Endothelial cell of umbilical vein (primary cell): ENCODE results near the gene DCUN1D1. TPM values are rescaled to one million over a fixed set of nuclear protein-coding genes. Genes with fewer than 3 reads are reported as not detected.

Experiments
- Bru-seq: library from RNA; stranded (reverse); fragments of 400-500 nt; gene quantifications from one replicate; lab custom pipeline; 2021; lab: Mats Ljungman, UMichigan
- BruChase-seq, 2 experiments: library from RNA; stranded (reverse); fragments of 400-500 nt; gene quantifications; one replicate each; lab custom pipeline; 2021; lab: Mats Ljungman, UMichigan
- BruUV-seq: library from RNA; stranded (reverse); fragments of 400-500 nt; replicated peaks from 2 replicates; lab custom pipeline; 2021; lab: Mats Ljungman, UMichigan
- CTCF ChIA-PET: fragments of 300-600, 350-600 bp; sonication (Branson Sonifier 250); formaldehyde crosslinking; loops from one replicate; lab custom pipeline; 2021; ENCODE audit warnings: antibody characterized with exemption, inconsistent platforms; lab: Charles Lee
- POLR2A ChIA-PET: fragments of 300-600, 350-600 bp; sonication (Branson Sonifier 250); formaldehyde crosslinking; loops from one replicate; lab custom pipeline; 2021; ENCODE audit warnings: antibody characterized with exemption, inconsistent platforms; lab: Charles Lee
- DNase-seq: peaks from one replicate; pipeline ENCODE4 v3.0.0-alpha.2; 2011; ENCODE audit warnings: low read depth, low spot score
- FAIRE-seq: peaks from 2 replicates; lab custom pipeline; 2011; peaks lifted over from hg19 to GRCh38; lab: Jason Lieb, UNC
- H2AFZ ChIP-seq: 2 replicates; pipeline ENCODE4 v1.6.0; 2012; ENCODE audit warnings: low read depth, low read length, control low read depth, inconsistent platforms
- H3K27ac ChIP-seq: 2 replicates; pipeline ENCODE4 v1.5.1; 2011; ENCODE audit warnings: low read depth, mild to moderate bottlenecking, control low read depth, low read length, moderate library complexity; ENCODE audit not compliant: insufficient read depth
- H3K27me3 ChIP-seq, 2 experiments: 2 replicates each; pipeline versions ENCODE4 v1.6.0 to v1.6.1; 2011; ENCODE audit warnings: low read length in 2 of 2, mixed read lengths in 1 of 2; ENCODE audit not compliant: control insufficient read depth in 2 of 2, insufficient read depth in 2 of 2
- H3K36me3 ChIP-seq, 2 experiments: 2 replicates in 1 of 2; 3 replicates in 1 of 2; pipeline ENCODE4 v1.5.1; 2011; ENCODE audit warnings: low read length in 2 of 2, mild to moderate bottlenecking in 1 of 2, moderate library complexity in 1 of 2; ENCODE audit not compliant: control insufficient read depth in 2 of 2, insufficient read depth in 2 of 2; ENCODE audit errors: extremely low read depth in 1 of 2
- H3K4me1 ChIP-seq: 3 replicates; pipeline ENCODE4 v1.5.1; 2011; ENCODE audit warnings: mild to moderate bottlenecking, low read length; ENCODE audit not compliant: control insufficient read depth, insufficient read depth; ENCODE audit errors: extremely low read depth
- H3K4me2 ChIP-seq: 2 replicates; pipeline ENCODE4 v1.6.1; 2011; ENCODE audit warnings: low read length, control low read depth, mixed read lengths; ENCODE audit not compliant: insufficient read depth
- H3K4me3 ChIP-seq, 3 experiments: fragments of 200-600 bp in 1 of 3; sonication (generic), shearing (Covaris generic) in 1 of 3; replicated peaks in 1 of 3; 2 replicates each; pipeline ENCODE4 v1.5.1; 2011 to 2016; ENCODE audit warnings: control low read depth in 3 of 3, low read length in 3 of 3, mild to moderate bottlenecking in 2 of 3, inconsistent platforms in 1 of 3, low read depth in 1 of 3, moderate library complexity in 1 of 3; ENCODE audit not compliant: insufficient read depth in 1 of 3
- H3K79me2 ChIP-seq: 2 replicates; pipeline ENCODE4 v1.6.0; 2012; ENCODE audit warnings: low read length, inconsistent platforms; ENCODE audit not compliant: control insufficient read depth, insufficient read depth
- H3K9ac ChIP-seq: replicated peaks from 2 replicates; pipeline ENCODE3; 2011; ENCODE audit warnings: low read length, control low read depth; ENCODE audit not compliant: insufficient read depth; ENCODE audit errors: extremely low read depth
- H3K9me1 ChIP-seq: replicated peaks from 3 replicates; pipeline ENCODE4 v1.6.0; 2011; ENCODE audit warnings: mild to moderate bottlenecking, low read length; ENCODE audit not compliant: control insufficient read depth, insufficient read depth; ENCODE audit errors: extremely low read depth
- H3K9me3 ChIP-seq: replicated peaks from 2 replicates; pipeline ENCODE4 v1.5.1; 2012; ENCODE audit warnings: low read length, inconsistent platforms; ENCODE audit not compliant: control insufficient read depth, insufficient read depth
- H4K20me1 ChIP-seq: replicated peaks from 2 replicates; pipeline ENCODE3; 2011; ENCODE audit warnings: mild to moderate bottlenecking, low read length; ENCODE audit not compliant: control insufficient read depth, insufficient read depth; ENCODE audit errors: extremely low read depth
- EZH2 ChIP-seq: IDR thresholded peaks from 2 replicates; pipeline ENCODE4 v1.6.1; 2012; ENCODE audit warnings: borderline replicate concordance, low read depth, mild to moderate bottlenecking, moderate library complexity, low read length, inconsistent platforms; ENCODE audit not compliant: severe bottlenecking
- FOS ChIP-seq: IDR thresholded peaks from 2 replicates; pipeline ENCODE4 v1.6.1; 2011; ENCODE audit warnings: mild to moderate bottlenecking, low read length, moderate library complexity, borderline replicate concordance; ENCODE audit not compliant: insufficient read depth
- GATA2 ChIP-seq: IDR thresholded peaks from 2 replicates; pipeline ENCODE4 v1.7.0; 2011; ENCODE audit warnings: low read depth, mild to moderate bottlenecking, moderate library complexity, mixed read lengths, low read length; ENCODE audit not compliant: insufficient read length, insufficient read depth
- JUN ChIP-seq: IDR thresholded peaks from 2 replicates; pipeline ENCODE4 v1.6.1; 2011; ENCODE audit warnings: borderline replicate concordance, low read depth; ENCODE audit not compliant: insufficient read length, insufficient read depth
- MAX ChIP-seq: IDR thresholded peaks from 2 replicates; pipeline ENCODE4 v1.6.1; 2011; ENCODE audit not compliant: insufficient read depth, insufficient read length
- MYC ChIP-seq: IDR thresholded peaks from one replicate; pipeline ENCODE4 v1.6.1; 2011; ENCODE audit warnings: mild to moderate bottlenecking, low read depth, low read length
- POLR2A ChIP-seq: IDR thresholded peaks from 2 replicates; pipeline ENCODE4 v1.6.1; 2012; ENCODE audit warnings: low read depth, mild to moderate bottlenecking, control low read depth, low read length
- POLR2AphosphoS5 ChIP-seq: IDR thresholded peaks from 2 replicates; pipeline ENCODE4 v1.6.1; 2012; ENCODE audit warnings: low read depth, mild to moderate bottlenecking, control low read depth, low read length, moderate library complexity; ENCODE audit not compliant: insufficient read depth
- dilution Hi-C: fragments of 300-500 bp; cut with MboI; formaldehyde crosslinking; loops from one replicate; pipeline ENCODE4 v1.15.0; 2019; ENCODE audit warnings: low sequenced_read_pairs; ENCODE audit not compliant: extremely low pct_ligation_motif_present
- intact Hi-C: fragments of 100-400 bp; cut with micrococcal nuclease; formaldehyde crosslinking; loops from one replicate; pipeline ENCODE4 v1.10.0; 2022
- long read RNA-seq: library from polyadenylated mRNA; stranded (forward); transcript quantifications from one replicate; pipeline ENCODE4 v2.0.0, GENCODE V29; 2021
- polyA minus RNA-seq, 3 experiments: library from RNA; depleted of rRNA, polyadenylated mRNA; stranded (reverse); fragments of >200 nt; gene quantifications; 1 replicate in 1 of 3; 2 replicates in 2 of 3; pipeline ENCODE4 v1.2.3, GENCODE V29; 2011
- polyA plus RNA-seq, 4 experiments: library from polyadenylated mRNA; depleted of rRNA in 3 of 4; stranded (reverse) in 3 of 4; unstranded in 1 of 4; fragments of >200 nt; gene quantifications; 2 replicates each; pipeline versions ENCODE4 v1.2.1 to v1.2.3, GENCODE V29; 2011 to 2012; ENCODE audit warnings: missing spikeins in 1 of 4
- total RNA-seq: library from RNA; stranded (reverse); gene quantifications from 2 replicates; pipeline ENCODE4 v1.2.3, GENCODE V29; 2021

The DCUN1D1 gene
- total RNA-seq (35.0 and 41.3 TPM in 2 replicates), polyA plus RNA-seq (3.4 and 4.9 TPM in 2 replicates), polyA minus RNA-seq (13.9 and 39.6 TPM in 2 replicates), Bru-seq, nascent RNA (percentile 83 among the genes with signal in this experiment), BruChase-seq, experiment 1, labeled RNA remaining after a 6-hour chase (percentile 91 among the genes with signal in this experiment), BruChase-seq, experiment 2, labeled RNA remaining after a 2-hour chase (percentile 91 among the genes with signal in this experiment)
- polyA plus RNA-seq (2011; cell fraction: cytosol; rRNA removed) = 8.4 and 10.0 TPM in 2 replicates
- 12.1 and 15.2 TPM in 2 replicates for polyA plus RNA-seq (2011; cell fraction: nucleus; rRNA removed)
- 14.6 and 24.5 TPM in 2 replicates for polyA plus RNA-seq (2012)
- 26.7 TPM for polyA minus RNA-seq (2011; cell fraction: cytosol; rRNA and poly(A)+ RNA removed)
- polyA minus RNA-seq (2011; cell fraction: nucleus; rRNA and poly(A)+ RNA removed) = 10.2 and 10.9 TPM in 2 replicates
- long read RNA-seq, full-length matches to known transcripts = 21 of 36 reads
- long read RNA-seq, partial matches to known transcripts = 2 of 36 reads
- long read RNA-seq, other reads (novel, unspliced or antisense) = 13 of 36 reads

GRCh38 chr3:182980204-182981037 lies at the start of gene DCUN1D1:
Gene DCUN1D1, minus strand, starts transcription at chr3:182980538. Its CDS starts 49 bp downstream, at chr3:182980489.
- dilution Hi-C loops = no loop called here
- intact Hi-C loops = no loop called here
- peaks cover 44% of the 10 kb centered on the region for H3K79me2 ChIP-seq
- no peaks in the 10 kb centered on the region for H3K9me3 ChIP-seq
- TF ChIP-seq POLR2AphosphoS5 (peak; percentile 82), FOS (no peak), GATA2 (no peak), MYC (no peak), JUN (no peak), POLR2A (peak; percentile 63), MAX (no peak), EZH2 (no peak)
- peak; percentile 60 for FAIRE-seq
- peak within 1 kb of the TSS; percentile 98 for H3K4me2 ChIP-seq
- CTCF ChIA-PET = interaction anchor here (1.0 to 1.2 kb wide), 2 partner anchors 17 to 203 kb away, joined by 3 read pairs; no protein-coding TSS in a partner anchor
- BruUV-seq = no TSS peak
- POLR2A ChIA-PET = interaction anchor here (0.7 kb wide), 1 partner anchor 12 kb away, joined by 3 read pairs; no protein-coding TSS in a partner anchor
- peak within 1 kb of the TSS; percentile 68 for H3K27ac ChIP-seq
- peaks cover 15% of the 10 kb centered on the region for H3K4me1 ChIP-seq
- peaks cover 2% of the 10 kb centered on the region for H4K20me1 ChIP-seq
- peak within 1 kb of the TSS; percentile 99 for H2AFZ ChIP-seq
- H3K4me3 ChIP-seq = peak within 1 kb of the TSS; percentile 71 to 98 (median 93)
- no peaks in the 10 kb centered on the region for H3K36me3 ChIP-seq
- DNase-seq = peak; percentile 82
- no peaks in the 10 kb centered on the region for H3K9me1 ChIP-seq
- H3K27me3 ChIP-seq = no peaks in the 10 kb centered on the region
- peak within 1 kb of the TSS; percentile 84 for H3K9ac ChIP-seq
